Trophoblast cell (in vitro differentiated cells and primary cell): Measurements from ENCODE around the gene ABLIM1.

Experiments used
- DNase-seq, 2 donors: peaks; one replicate each; pipeline ENCODE4 v3.0.0-alpha.2; 2016
- H2AFZ ChIP-seq: 2 replicates; pipeline ENCODE4 v1.6.1; 2013; ENCODE audit warnings: low read length, moderate library complexity, mild to moderate bottlenecking; ENCODE audit not compliant: insufficient read depth, poor library complexity
- H2AK5ac ChIP-seq: 2 replicates; pipeline ENCODE4 v1.6.1; 2013; ENCODE audit warnings: mild to moderate bottlenecking, low read length
- H2BK120ac ChIP-seq: 2 replicates; pipeline ENCODE4 v1.6.1; 2013; ENCODE audit warnings: low read length, mild to moderate bottlenecking, moderate library complexity; ENCODE audit not compliant: insufficient read depth, poor library complexity
- H2BK12ac ChIP-seq: 2 replicates; pipeline ENCODE4 v1.6.1; 2013; ENCODE audit warnings: mild to moderate bottlenecking, low read length, moderate library complexity
- H2BK5ac ChIP-seq: 2 replicates; pipeline ENCODE4 v1.6.1; 2013; ENCODE audit warnings: low read length, low read depth, moderate library complexity, mild to moderate bottlenecking; ENCODE audit not compliant: poor library complexity
- H3K14ac ChIP-seq: 2 replicates; pipeline ENCODE4 v1.6.1; 2013; ENCODE audit warnings: mild to moderate bottlenecking, low read length
- H3K18ac ChIP-seq: 2 replicates; pipeline ENCODE4 v1.6.1; 2013; ENCODE audit warnings: mild to moderate bottlenecking, low read length
- H3K23ac ChIP-seq: 2 replicates; pipeline ENCODE4 v1.6.1; 2013; ENCODE audit warnings: low read length
- H3K27ac ChIP-seq: 2 replicates; pipeline ENCODE4 v1.5.1; 2013; ENCODE audit warnings: low read depth, mild to moderate bottlenecking, inconsistent platforms, low read length, moderate library complexity
- H3K27me3 ChIP-seq: 2 replicates; pipeline ENCODE4 v1.6.1; 2013; ENCODE audit warnings: inconsistent platforms, mild to moderate bottlenecking, low read length, moderate library complexity; ENCODE audit not compliant: insufficient read depth
- H3K36me3 ChIP-seq, 2 experiments: 1 replicate in 1 of 2; 2 replicates in 1 of 2; pipeline ENCODE4 v1.6.1; 2013; ENCODE audit warnings: low read length in 2 of 2, mild to moderate bottlenecking in 2 of 2, moderate library complexity in 1 of 2; ENCODE audit not compliant: insufficient read depth in 2 of 2, control insufficient read depth in 1 of 2
- H3K4ac ChIP-seq: 2 replicates; pipeline ENCODE4 v1.6.1; 2013; ENCODE audit warnings: low read depth, mild to moderate bottlenecking, low read length, moderate library complexity
- H3K4me1 ChIP-seq, 2 experiments: 1 replicate in 1 of 2; 2 replicates in 1 of 2; pipeline ENCODE4 v1.6.1; 2013; ENCODE audit warnings: low read length in 2 of 2, mild to moderate bottlenecking in 2 of 2, moderate library complexity in 1 of 2; ENCODE audit not compliant: insufficient read depth in 2 of 2, control insufficient read depth in 1 of 2
- H3K4me2 ChIP-seq: 2 replicates; pipeline ENCODE4 v1.6.1; 2013; ENCODE audit warnings: inconsistent platforms, mild to moderate bottlenecking, low read length, moderate library complexity
- H3K4me3 ChIP-seq: 2 replicates; pipeline ENCODE4 v1.5.1; 2013; ENCODE audit warnings: mild to moderate bottlenecking, low read depth, low read length, inconsistent platforms
- H3K79me1 ChIP-seq: one replicate; pipeline ENCODE4 v1.6.1; 2013; ENCODE audit warnings: low read length
- H3K79me2 ChIP-seq: 2 replicates; pipeline ENCODE4 v1.6.1; 2013; ENCODE audit warnings: low read length, mild to moderate bottlenecking; ENCODE audit not compliant: control insufficient read depth, insufficient read depth, poor library complexity
- H3K9ac ChIP-seq: 2 replicates; pipeline ENCODE4 v1.6.1; 2013; ENCODE audit warnings: mild to moderate bottlenecking, low read length
- H3K9me3 ChIP-seq: 2 replicates; pipeline ENCODE4 v1.6.1; 2013; ENCODE audit warnings: low read depth, mild to moderate bottlenecking, control low read depth, inconsistent platforms, low read length; ENCODE audit not compliant: insufficient read depth
- H4K12ac ChIP-seq: 2 replicates; pipeline ENCODE4 v1.6.1; 2013; ENCODE audit warnings: low read depth, mild to moderate bottlenecking, low read length, moderate library complexity
- H4K8ac ChIP-seq: 2 replicates; pipeline ENCODE4 v1.6.1; 2013; ENCODE audit warnings: low read depth, mild to moderate bottlenecking, low read length, moderate library complexity
- H4K91ac ChIP-seq: one replicate; pipeline ENCODE4 v1.6.1; 2013; ENCODE audit warnings: low read depth, mild to moderate bottlenecking, low read length, moderate library complexity
- WGBS: extraction: QIAGEN DNeasy Blood & Tissue Kit; methylation state at CpG from one replicate; pipeline ENCODE4 v1.1.7; 2013; ENCODE audit warnings: missing lambda C conversion rate; ENCODE audit not compliant: insufficient read length, insufficient coverage; ENCODE audit errors: extremely low coverage; 5-methylcytosine and 5-hydroxymethylcytosine counted together

ABLIM1 gene

DNA sequence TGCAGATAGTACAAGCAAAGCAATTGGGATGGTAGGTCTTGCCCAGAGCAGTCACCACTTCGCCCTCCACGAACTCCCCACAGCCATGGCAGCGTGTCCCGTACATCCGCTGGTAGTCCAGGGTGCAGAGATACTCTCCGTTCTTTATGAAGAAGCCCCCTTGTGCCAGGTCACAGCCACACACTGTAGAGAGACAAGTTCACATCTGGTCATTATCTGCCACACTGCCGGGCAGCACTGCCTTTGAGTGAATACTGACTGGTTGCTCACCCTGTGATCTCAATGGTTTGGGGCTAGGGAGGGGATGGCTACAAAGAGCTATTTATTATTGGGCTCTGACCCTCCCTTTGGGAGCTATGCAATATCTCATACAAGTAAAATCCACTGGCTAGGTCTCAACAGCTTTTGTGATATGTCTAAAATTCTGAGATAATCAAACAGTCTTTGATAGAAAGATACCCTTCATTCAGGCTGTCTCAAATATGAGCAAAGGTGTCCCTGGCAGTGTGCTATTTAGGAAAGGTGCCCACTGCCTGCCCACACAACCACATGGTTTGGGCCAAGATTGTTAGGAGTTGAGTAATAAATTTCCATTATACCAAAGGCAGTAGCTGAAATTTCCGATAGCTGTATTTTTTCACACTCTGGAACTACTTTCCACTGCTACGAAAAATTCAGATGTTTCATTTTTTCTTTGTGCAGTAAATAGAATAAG, 82.5 kb downstream of the ABLIM1 start:
- Histone ChIP-seq H4K12ac (no peak overlapping the region), H3K23ac (peak overlapping the region; percentile 53), H3K9me3 (peaks cover 4% of the 10 kb centered on the region), H3K27ac (no peak overlapping the region), H4K91ac (no peak overlapping the region), H2AK5ac (no peak overlapping the region), H2BK120ac (no peak overlapping the region), H3K14ac (no peak overlapping the region), H3K4ac (no peak overlapping the region), H3K79me2 (no peaks in the 10 kb centered on the region), H2BK5ac (no peak overlapping the region), H3K36me3 (peaks cover 0 to 2% of the 10 kb centered on the region in 2 experiments), H3K18ac (no peak overlapping the region), H2BK12ac (no peak overlapping the region), H3K4me1 (peaks cover 0 to 6% of the 10 kb centered on the region in 2 experiments), H3K4me3 (peak overlapping the region; percentile 14), H3K4me2 (no peak overlapping the region), H3K9ac (no peak overlapping the region), H3K27me3 (no peaks in the 10 kb centered on the region), H3K79me1 (no peaks in the 10 kb centered on the region), H2AFZ (no peak overlapping the region), H4K8ac (no peak overlapping the region)
- WGBS: no CpG with 5 or more reads among the region's 9 CpGs
- DNase-seq: no peak

- Histone ChIP-seq H3K4me2 (no peak overlapping the region), H2BK120ac (no peak overlapping the region), H3K79me1 (no peaks in the 10 kb centered on the region), H4K91ac (no peak overlapping the region), H2AFZ (no peak overlapping the region), H3K4me3 (no peak overlapping the region), H3K27me3 (no peaks in the 10 kb centered on the region), H3K4me1 (peaks cover 0 to 6% of the 10 kb centered on the region in 2 experiments), H3K9ac (no peak overlapping the region), H3K23ac (no peak overlapping the region), H3K9me3 (peaks cover 4% of the 10 kb centered on the region), H2BK5ac (no peak overlapping the region), H3K14ac (no peak overlapping the region), H3K36me3 (peaks cover 0 to 2% of the 10 kb centered on the region in 2 experiments), H3K27ac (no peak overlapping the region), H3K79me2 (no peaks in the 10 kb centered on the region), H2BK12ac (no peak overlapping the region), H4K8ac (no peak overlapping the region), H3K4ac (no peak overlapping the region), H3K18ac (no peak overlapping the region), H4K12ac (no peak overlapping the region), H2AK5ac (no peak overlapping the region)
- no peak for DNase-seq
- no CpG with 5 or more reads among the region's 6 CpGs for WGBS
Measured at GRCh38 chr10:114573330-114574045, 84.6 kb downstream of the ABLIM1 start.

- Histone ChIP-seq H3K14ac (no peak overlapping the region), H3K79me2 (no peaks in the 10 kb centered on the region), H4K12ac (no peak overlapping the region), H2BK5ac (no peak overlapping the region), H2AFZ (no peak overlapping the region), H3K4me2 (no peak overlapping the region), H3K27me3 (no peaks in the 10 kb centered on the region), H3K27ac (no peak overlapping the region), H4K8ac (no peak overlapping the region), H3K79me1 (no peaks in the 10 kb centered on the region), H4K91ac (no peak overlapping the region), H3K18ac (no peak overlapping the region), H2BK12ac (no peak overlapping the region), H3K4me1 (peaks cover 0 to 6% of the 10 kb centered on the region in 2 experiments), H2AK5ac (no peak overlapping the region), H3K4me3 (no peak overlapping the region), H3K9ac (no peak overlapping the region), H3K9me3 (peaks cover 4% of the 10 kb centered on the region), H3K23ac (no peak overlapping the region), H3K36me3 (peaks cover 0 to 2% of the 10 kb centered on the region in 2 experiments), H3K4ac (no peak overlapping the region), H2BK120ac (no peak overlapping the region)
- DNase-seq: peak; percentile 72 to 78
- WGBS: no CpG with 5 or more reads among the region's 12 CpGs
Measured at GRCh38 chr10:114571316-114571999, 86.6 kb downstream of the ABLIM1 start.

DNA sequence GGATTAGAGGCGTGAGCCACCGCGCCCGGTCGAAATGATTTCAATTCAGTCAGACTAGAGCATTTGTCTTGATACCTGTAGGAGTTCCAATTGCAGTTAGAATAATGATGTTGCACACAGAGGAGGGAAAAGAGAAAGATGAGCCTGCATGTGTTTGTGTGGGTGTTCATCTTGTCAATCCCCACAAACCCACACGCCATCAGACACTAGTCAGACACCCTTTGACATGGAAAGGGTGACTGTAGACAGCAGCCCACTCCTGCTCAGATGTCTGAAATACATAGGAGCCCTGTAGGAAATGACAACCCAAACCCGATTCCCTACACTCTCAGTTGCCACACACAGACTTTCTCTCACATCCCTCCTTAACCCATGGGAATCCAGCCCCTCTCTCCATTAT, 92.0 kb downstream of the ABLIM1 start:
- Histone ChIP-seq H2BK5ac (no peak overlapping the region), H4K12ac (no peak overlapping the region), H3K27ac (no peak overlapping the region), H2BK120ac (no peak overlapping the region), H3K4me2 (no peak overlapping the region), H3K79me1 (no peaks in the 10 kb centered on the region), H3K9me3 (no peaks in the 10 kb centered on the region), H4K8ac (no peak overlapping the region), H2BK12ac (no peak overlapping the region), H3K18ac (no peak overlapping the region), H3K14ac (no peak overlapping the region), H3K4ac (no peak overlapping the region), H3K27me3 (no peaks in the 10 kb centered on the region), H3K23ac (no peak overlapping the region), H2AFZ (no peak overlapping the region), H3K4me3 (no peak overlapping the region), H3K4me1 (peaks cover 0 to under 1% of the 10 kb centered on the region in 2 experiments), H3K79me2 (no peaks in the 10 kb centered on the region), H2AK5ac (no peak overlapping the region), H4K91ac (no peak overlapping the region), H3K36me3 (no peaks in the 10 kb centered on the region), H3K9ac (no peak overlapping the region)
- no CpG with 5 or more reads among the region's 7 CpGs for WGBS
- no peak for DNase-seq
